HCT116 (cell line): ENCODE data around the gene TAS2R5. TPM values are rescaled to one million over a fixed set of nuclear protein-coding genes. Genes with fewer than 3 reads are reported as not detected.

Experiments
- ATAC-seq: fragments of 200-7000 bp; cut with Tn5 transposase; 2 replicates; pipeline ENCODE4 v1.9.1; 2020; ENCODE audit warnings: mild to moderate bottlenecking, moderate library complexity
- BruUV-seq: library from RNA; stranded (reverse); fragments of 400-500 nt; replicated peaks from 2 replicates; lab custom pipeline; 2021; lab: Mats Ljungman, UMichigan
- CTCF ChIA-PET: fragments of 300-600 bp; sonication (Branson Sonifier 250); formaldehyde crosslinking; loops from one replicate; lab custom pipeline; 2021; ENCODE audit warnings: antibody characterized with exemption; lab: Charles Lee
- POLR2A ChIA-PET: fragments of 300-600, 350-600 bp; sonication (Branson Sonifier 250); formaldehyde crosslinking; loops from one replicate; lab custom pipeline; 2021; ENCODE audit warnings: antibody characterized with exemption; lab: Charles Lee
- RAD21 ChIA-PET, 2 experiments: fragments of 300-600 bp; sonication (Branson Sonifier 250); formaldehyde crosslinking; loops; one replicate each; lab custom pipeline; 2023; ENCODE audit warnings: low total read pairs in 2 of 2; ENCODE audit not compliant: uncharacterized antibody in 2 of 2, unreplicated experiment in 2 of 2, low non-redundant PET in 1 of 2; lab: Charles Lee
- DNase-seq: peaks from one replicate; pipeline ENCODE4 v3.0.0-alpha.2; 2010; ENCODE audit warnings: low read depth, low spot score
- H2AFZ ChIP-seq: fragments of 200-600 bp; shearing (Covaris generic), sonication (generic); 2 replicates; pipeline ENCODE4 v1.6.1; 2017; ENCODE audit warnings: low read depth, mixed run types, mixed read lengths, antibody characterized with exemption, low read length; ENCODE audit not compliant: poor library complexity, severe bottlenecking
- H3K27ac ChIP-seq: 2 replicates; pipeline ENCODE4 v1.5.1; 2012; ENCODE audit warnings: low read depth, low read length
- H3K27me3 ChIP-seq: fragments of 200-600 bp; sonication (generic); 2 replicates; pipeline ENCODE4 v1.6.1; 2016; ENCODE audit warnings: mixed run types, low read length, mixed read lengths; ENCODE audit not compliant: insufficient read depth
- H3K36me3 ChIP-seq, 2 experiments: fragments of 200-500 bp in 1 of 2; fragments of 200-600 bp in 1 of 2; sonication (Bioruptor generic) in 1 of 2; sonication (generic) in 1 of 2; 2 replicates each; pipeline versions ENCODE4 v1.5.1 to v1.6.1; 2014 to 2016; ENCODE audit warnings: low read length in 2 of 2, inconsistent platforms in 1 of 2, mixed read lengths in 1 of 2, mixed run types in 1 of 2; ENCODE audit not compliant: insufficient read depth in 2 of 2, control insufficient read depth in 1 of 2
- H3K4me1 ChIP-seq, 2 experiments: fragments of 200-600 bp in 1 of 2; sonication (generic) in 1 of 2; 2 replicates each; pipeline versions ENCODE4 v1.5.1 to v1.6.1; 2012 to 2017; ENCODE audit warnings: low read length in 2 of 2, inconsistent platforms in 1 of 2, mild to moderate bottlenecking in 1 of 2, mixed read lengths in 1 of 2, mixed run types in 1 of 2, moderate library complexity in 1 of 2; ENCODE audit not compliant: insufficient read depth in 2 of 2, control insufficient read depth in 1 of 2
- H3K4me2 ChIP-seq: fragments of 200-600 bp; sonication (generic); 2 replicates; pipeline ENCODE4 v1.6.1; 2017; ENCODE audit warnings: mixed run types, low read length, mixed read lengths
- H3K4me3 ChIP-seq, 2 experiments: fragments of 200-600 bp in 1 of 2; sonication (generic) in 1 of 2; replicated peaks in 1 of 2; 2 replicates each; pipeline ENCODE4 v1.5.1; 2011 to 2016; ENCODE audit warnings: low read length in 2 of 2, control low read depth in 1 of 2, low read depth in 1 of 2, mild to moderate bottlenecking in 1 of 2, mixed read lengths in 1 of 2, mixed run types in 1 of 2
- H3K79me2 ChIP-seq: fragments of 200-600 bp; sonication (generic); 2 replicates; pipeline ENCODE4 v1.6.1; 2017; ENCODE audit warnings: mild to moderate bottlenecking, mixed run types, low read length, moderate library complexity, mixed read lengths; ENCODE audit not compliant: insufficient read depth
- H3K9ac ChIP-seq: fragments of 200-600 bp; sonication (generic); 2 replicates; pipeline ENCODE4 v1.6.1; 2016; ENCODE audit warnings: low read length, mixed read lengths
- H3K9me2 ChIP-seq: fragments of 200-600 bp; sonication (generic), shearing (Covaris generic); 2 replicates; pipeline ENCODE4 v1.6.1; 2017; ENCODE audit warnings: mixed run types, mild to moderate bottlenecking, moderate library complexity; ENCODE audit not compliant: insufficient read depth
- H3K9me3 ChIP-seq, 2 experiments: fragments of 200-500 bp in 1 of 2; fragments of 200-600 bp in 1 of 2; sonication (Bioruptor generic) in 1 of 2; sonication (generic) in 1 of 2; 2 replicates each; pipeline ENCODE4 v1.6.1; 2014 to 2017; ENCODE audit warnings: low read length in 2 of 2, mixed read lengths in 2 of 2, inconsistent platforms in 1 of 2, low read depth in 1 of 2, mild to moderate bottlenecking in 1 of 2, mixed run types in 1 of 2, moderate library complexity in 1 of 2; ENCODE audit not compliant: control insufficient read depth in 1 of 2, insufficient read depth in 1 of 2
- H4K20me1 ChIP-seq: fragments of 200-600 bp; sonication (generic), shearing (Covaris generic); 2 replicates; pipeline ENCODE4 v1.6.1; 2017; ENCODE audit warnings: mixed run types, mild to moderate bottlenecking, moderate library complexity; ENCODE audit not compliant: insufficient read depth
- ATF3 ChIP-seq: IDR thresholded peaks from 2 replicates; pipeline ENCODE4 v1.6.1; 2012
- CBX3 ChIP-seq: IDR thresholded peaks from 2 replicates; pipeline ENCODE4 v1.6.1; 2012; ENCODE audit warnings: low read depth
- CEBPB ChIP-seq: IDR thresholded peaks from 2 replicates; pipeline ENCODE4 v1.6.1; 2012; ENCODE audit warnings: low read depth
- EGR1 ChIP-seq: IDR thresholded peaks from 2 replicates; pipeline ENCODE4 v1.6.1; 2012; ENCODE audit warnings: low read depth
- ELF1 ChIP-seq: IDR thresholded peaks from 2 replicates; pipeline ENCODE4 v1.6.1; 2012; ENCODE audit warnings: low read depth, borderline replicate concordance
- FOSL1 ChIP-seq: IDR thresholded peaks from 2 replicates; pipeline ENCODE4 v1.6.1; 2012; ENCODE audit warnings: low read depth
- POLR2AphosphoS5 ChIP-seq: IDR thresholded peaks from 2 replicates; pipeline ENCODE4 v1.6.1; 2011; ENCODE audit warnings: mild to moderate bottlenecking, low read depth, low read length, moderate library complexity
- RAD21 ChIP-seq: IDR thresholded peaks from 2 replicates; pipeline ENCODE4 v1.6.1; 2012; ENCODE audit warnings: low read depth, mild to moderate bottlenecking
- SIN3A ChIP-seq: IDR thresholded peaks from 2 replicates; pipeline ENCODE4 v1.6.1; 2012; ENCODE audit warnings: low read depth
- SP1 ChIP-seq: IDR thresholded peaks from 2 replicates; pipeline ENCODE4 v1.6.1; 2012; ENCODE audit warnings: low read depth
- TCF7L2 ChIP-seq: IDR thresholded peaks from 2 replicates; pipeline ENCODE4 v1.7.0; 2011; ENCODE audit warnings: borderline replicate concordance, inconsistent platforms; ENCODE audit not compliant: insufficient read depth, insufficient read length; ENCODE audit errors: extremely low read depth
- YY1 ChIP-seq: IDR thresholded peaks from 2 replicates; pipeline ENCODE4 v1.6.1; 2011; ENCODE audit warnings: low read length, low read depth, moderate library complexity, mild to moderate bottlenecking; ENCODE audit not compliant: insufficient replicate concordance; ENCODE audit errors: extremely low read depth
- ZBTB33 ChIP-seq: IDR thresholded peaks from 2 replicates; pipeline ENCODE4 v1.6.1; 2011; ENCODE audit warnings: mild to moderate bottlenecking, low read length, moderate library complexity; ENCODE audit not compliant: insufficient replicate concordance; ENCODE audit errors: extremely low read depth
- ZFX ChIP-seq: fragments of 450-650 bp; IDR thresholded peaks from 2 replicates; pipeline ENCODE4 v1.6.1; 2017
- intact Hi-C: fragments of 100-400 bp; cut with micrococcal nuclease; formaldehyde crosslinking; loops from 2 replicates; pipeline ENCODE4 v1.10.0; 2022
- total RNA-seq: library from RNA; stranded (reverse); gene quantifications from one replicate; pipeline ENCODE4 v1.2.1, GENCODE V29; 2021; ENCODE audit not compliant: unreplicated experiment

Gene TAS2R5
- total RNA-seq, 1 experiment from 2014 or later = 1.7 TPM

- no peak for ATAC-seq
- Histone ChIP-seq H3K4me3 (no peak overlapping the region), H3K4me2 (no peak overlapping the region), H3K9me3 (no peaks in the 10 kb centered on the region), H3K27ac (no peak overlapping the region), H3K36me3 (no peaks in the 10 kb centered on the region), H3K9ac (no peak overlapping the region), H4K20me1 (no peaks in the 10 kb centered on the region), H3K27me3 (no peaks in the 10 kb centered on the region), H3K9me2 (no peaks in the 10 kb centered on the region), H3K4me1 (no peaks in the 10 kb centered on the region; a peak in 1 of 4 replicates), H2AFZ (no peak overlapping the region), H3K79me2 (no peaks in the 10 kb centered on the region)
- TF ChIP-seq SP1 (no peak), CEBPB (no peak), TCF7L2 (no peak), EGR1 (no peak), FOSL1 (no peak), ZFX (no peak), ZBTB33 (no peak), SIN3A (no peak), POLR2AphosphoS5 (no peak), RAD21 (no peak), ELF1 (no peak), ATF3 (no peak), YY1 (no peak), CBX3 (no peak)
- BruUV-seq = no TSS peak
- CTCF ChIA-PET = no interaction called here
- POLR2A ChIA-PET = no interaction called here
- DNase-seq = no peak
- RAD21 ChIA-PET = no interaction called here
- intact Hi-C loops = no loop called here
These were observed 49.2 kb downstream of the TAS2R5 start for GRCh38 chr7:141839256-141839655.
